Measurements from ENCODE around the gene KLHL14.

Gene KLHL14

GRCh38 chr18:32770666-32771168 is 2.1 kb downstream of the KLHL14 start:
- DNase-seq (ENCODE audit: low read depth), result no peak
- TF ChIP-seq CTCF (IDR thresholded peaks at IDR 0.05; ENCODE audit: low read depth, low read length, missing control alignments), result no peak
- no peak overlapping the region for H3K4me3 ChIP-seq (ENCODE audit: low read depth, low read length)

- DNase-seq (ENCODE audit: low read depth), result no peak
- no peak overlapping the region for H3K4me3 ChIP-seq (ENCODE audit: low read depth, low read length)
- no peak for TF ChIP-seq CTCF (IDR thresholded peaks at IDR 0.05; ENCODE audit: low read depth, low read length, missing control alignments)
These were observed 2.7 kb downstream of the KLHL14 start for GRCh38 chr18:32770054-32770665.

GRCh38 chr18:32769586-32770053 is 3.2 kb downstream of the KLHL14 start:
- TF ChIP-seq CTCF (IDR thresholded peaks at IDR 0.05; ENCODE audit: low read depth, low read length, missing control alignments), result no peak
- DNase-seq (ENCODE audit: low read depth), result no peak
- no peak overlapping the region for H3K4me3 ChIP-seq (ENCODE audit: low read depth, low read length)

- H3K4me3 ChIP-seq (ENCODE audit: low read depth, low read length), result no peak overlapping the region
- no peak for TF ChIP-seq CTCF (IDR thresholded peaks at IDR 0.05; ENCODE audit: low read depth, low read length, missing control alignments)
- no peak for DNase-seq (ENCODE audit: low read depth)
These were observed 3.7 kb downstream of the KLHL14 start for GRCh38 chr18:32769071-32769585.

GRCh38 chr18:32767400-32767799 is 5.4 kb downstream of the KLHL14 start:
- H3K4me3 ChIP-seq (ENCODE audit: low read depth, low read length), result no peak overlapping the region
- DNase-seq (ENCODE audit: low read depth), result no peak
- TF ChIP-seq CTCF (IDR thresholded peaks at IDR 0.05; ENCODE audit: low read depth, low read length, missing control alignments), result no peak

GRCh38 chr18:32764611-32765244 is 8.1 kb downstream of the KLHL14 start:
- no peak overlapping the region for H3K4me3 ChIP-seq (ENCODE audit: low read depth, low read length)
- no peak for DNase-seq (ENCODE audit: low read depth)
- no peak for TF ChIP-seq CTCF (IDR thresholded peaks at IDR 0.05; ENCODE audit: low read depth, low read length, missing control alignments)
